NOMO-1 treated with dmso at 0.1 percent for 144 hours (cell line): ENCODE data around the gene FHAD1.

Source experiments
- DNase-seq: peaks from one replicate; lab custom pipeline; 2025; ENCODE audit not compliant: unreplicated experiment; lab: John Stamatoyannopoulos, UW

The FHAD1 gene

GRCh38 chr1:15430787-15431570 is 184.0 kb downstream of the FHAD1 start:
- DNase-seq = no peak

DNA sequence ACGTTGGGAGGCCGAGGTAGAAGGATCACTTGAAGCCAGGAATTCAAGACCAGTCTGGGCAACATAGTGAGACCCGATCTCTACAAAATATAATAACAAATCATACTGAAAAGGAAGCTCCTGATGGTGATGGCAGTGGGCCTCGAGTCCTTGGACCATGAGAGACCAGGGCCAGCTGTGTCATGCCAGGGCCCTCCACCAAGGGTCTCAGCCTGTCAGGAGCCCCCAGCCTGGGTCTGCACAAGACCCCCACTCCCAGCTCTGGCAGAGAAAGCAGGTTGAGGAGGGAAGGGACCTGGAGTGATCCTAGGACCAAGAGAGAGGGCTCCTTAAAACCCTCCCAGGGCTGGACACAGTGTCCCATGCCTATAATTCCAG is 184.5 kb downstream of the FHAD1 start:
- no peak for DNase-seq

DNA sequence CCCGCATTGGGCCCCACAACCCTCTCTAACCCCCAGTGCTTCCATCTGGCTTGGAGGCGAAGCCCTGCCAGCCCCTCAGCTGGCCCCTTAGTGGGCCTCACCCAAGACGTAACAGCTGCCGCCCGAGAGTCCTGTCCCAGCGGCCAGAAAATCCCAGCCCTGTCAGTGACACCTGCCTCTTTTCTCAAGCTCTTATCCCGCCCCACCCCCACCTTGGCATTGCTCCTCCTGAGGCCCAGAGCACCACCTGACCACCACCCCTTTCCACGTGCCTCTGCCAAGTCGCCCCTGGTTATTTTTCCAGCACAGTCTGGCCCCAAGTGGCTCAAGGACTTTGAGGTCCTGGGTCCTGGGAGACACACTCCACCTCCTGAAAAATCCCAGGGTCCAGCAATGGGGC is 185.3 kb downstream of the FHAD1 start:
- no peak for DNase-seq

- no peak for DNase-seq
Measured at GRCh38 chr1:15433471-15433870, 186.4 kb downstream of the FHAD1 start.

DNA sequence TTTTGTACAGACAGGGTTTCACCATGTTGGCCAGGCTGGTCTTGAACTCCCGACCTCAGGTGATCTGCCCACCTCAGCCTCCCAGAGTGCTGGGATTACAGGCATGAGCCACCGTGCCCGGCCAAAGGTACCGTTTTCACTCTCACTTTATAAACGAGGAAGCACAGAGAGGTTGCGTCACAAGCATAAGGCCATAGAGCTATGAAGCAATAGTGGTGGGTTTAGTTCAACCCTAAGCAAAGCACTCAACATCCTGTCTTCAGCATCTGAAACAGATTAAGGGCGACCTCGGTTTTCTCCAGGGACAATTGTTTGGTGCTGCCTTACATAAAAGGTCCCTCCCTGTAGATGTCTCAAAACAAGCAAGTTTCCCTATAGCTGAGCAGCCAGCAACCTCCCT is 187.7 kb downstream of the FHAD1 start:
- peak; percentile 83 for DNase-seq

DNA sequence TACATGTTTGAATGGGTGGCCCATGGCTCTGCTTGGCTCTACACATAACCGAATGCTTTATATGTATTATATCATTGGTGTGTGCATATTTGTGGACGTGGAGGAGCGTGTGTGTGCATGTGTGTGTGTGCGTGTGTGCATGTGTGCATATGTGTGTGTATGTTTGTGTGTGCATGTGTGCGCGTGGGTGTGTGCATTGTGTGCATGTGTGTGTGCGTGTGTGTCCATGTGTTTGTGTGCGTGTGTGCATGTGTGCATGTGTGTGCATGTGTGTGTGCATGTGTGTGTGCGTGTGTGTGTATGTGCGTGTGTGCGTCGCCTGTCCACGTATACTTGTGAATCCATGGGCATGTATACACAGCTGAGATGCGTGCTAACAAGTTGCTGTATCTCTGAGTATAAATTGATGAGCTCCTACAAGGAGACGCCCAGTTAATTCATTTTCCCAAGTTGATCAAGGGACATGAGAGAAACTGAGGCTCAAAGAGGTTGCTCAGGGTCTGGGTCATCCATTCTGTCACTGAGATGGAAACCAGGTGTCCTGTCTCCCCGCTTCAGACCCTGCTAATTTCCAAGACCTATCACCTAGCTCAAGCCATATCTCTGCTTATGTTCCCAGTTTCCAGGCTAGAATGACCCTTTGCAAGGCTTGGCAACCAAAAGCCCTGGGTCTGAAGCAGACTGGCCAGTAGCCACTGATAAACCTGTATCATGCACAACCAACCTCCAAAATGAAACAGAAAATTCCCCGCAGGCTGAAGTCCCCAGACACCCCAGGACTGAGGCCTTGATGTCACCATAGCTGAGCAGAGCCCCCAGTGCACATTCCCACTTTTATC is 188.4 kb downstream of the FHAD1 start:
- DNase-seq = no peak

DNA sequence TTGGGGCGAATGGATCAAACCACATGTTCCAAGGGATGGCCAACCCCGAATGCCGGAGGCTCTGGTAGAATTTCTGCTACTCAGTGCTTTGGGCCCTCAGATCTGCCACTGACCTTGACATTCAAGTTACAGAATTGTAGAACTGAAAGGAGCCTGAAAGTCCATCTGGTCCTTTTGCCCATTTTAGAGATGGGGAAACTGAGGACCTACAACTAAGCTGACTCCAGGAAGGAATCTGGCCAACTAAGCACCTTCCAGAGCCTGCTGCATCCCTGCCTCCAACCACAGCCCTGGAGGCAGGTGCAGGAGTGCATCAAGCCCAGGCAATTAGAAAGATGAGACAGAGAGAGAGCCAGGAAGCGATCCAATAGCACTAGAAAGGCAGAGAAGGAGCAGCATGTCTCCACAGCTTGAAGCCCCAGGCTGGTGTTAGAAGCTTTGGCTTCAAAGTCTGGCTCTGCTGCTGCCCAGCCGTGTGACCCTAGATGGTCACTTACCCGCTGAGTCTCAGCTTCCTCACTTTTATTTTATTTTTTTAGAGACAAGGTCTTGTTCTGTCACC is 189.9 kb downstream of the FHAD1 start:
- no peak for DNase-seq

DNA sequence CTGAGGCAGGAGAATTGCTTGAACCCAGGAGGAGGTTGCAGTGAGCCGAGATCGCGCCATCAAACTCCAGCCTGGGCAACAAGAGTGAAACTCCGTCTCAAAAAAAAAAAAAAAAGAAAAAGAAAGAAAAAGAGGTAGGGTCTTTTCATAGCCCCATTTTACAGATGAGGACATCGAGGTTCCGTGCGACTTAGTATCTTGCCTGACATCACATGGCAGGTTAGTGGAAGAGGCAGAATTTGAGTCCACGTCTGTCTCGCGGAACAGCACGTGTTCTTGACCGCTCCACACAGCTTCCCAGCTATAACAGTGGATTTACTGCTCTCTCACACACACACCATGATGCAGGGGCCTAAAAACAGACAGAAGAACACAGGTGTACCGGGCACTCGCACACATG is 192.3 kb downstream of the FHAD1 start:
- DNase-seq = no peak

GRCh38 chr1:15440357-15440756 is 193.3 kb downstream of the FHAD1 start:
- no peak for DNase-seq

- no peak for DNase-seq
Measured at GRCh38 chr1:15441247-15441646, 194.2 kb downstream of the FHAD1 start.

GRCh38 chr1:15442119-15442518 is 195.1 kb downstream of the FHAD1 start:
- no peak for DNase-seq

GRCh38 chr1:15442759-15443158 is 195.7 kb downstream of the FHAD1 start:
- DNase-seq = no peak

DNA sequence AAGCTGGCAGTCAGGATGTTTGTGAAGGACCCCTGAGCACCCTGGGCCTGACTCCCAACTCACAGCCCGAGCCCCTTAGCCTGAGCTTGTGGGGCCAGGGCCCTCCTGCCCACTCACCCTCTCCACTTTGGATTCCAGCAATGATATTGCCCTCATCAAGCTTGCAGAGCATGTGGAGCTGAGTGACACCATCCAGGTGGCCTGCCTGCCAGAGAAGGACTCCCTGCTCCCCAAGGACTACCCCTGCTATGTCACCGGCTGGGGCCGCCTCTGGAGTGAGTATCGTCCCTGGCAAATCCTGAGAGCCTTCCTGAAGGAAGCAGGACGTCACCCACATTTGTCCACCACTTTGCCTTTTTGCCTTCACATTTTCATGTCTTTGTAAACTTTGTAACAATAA is 196.3 kb downstream of the FHAD1 start:
- no peak for DNase-seq

DNA sequence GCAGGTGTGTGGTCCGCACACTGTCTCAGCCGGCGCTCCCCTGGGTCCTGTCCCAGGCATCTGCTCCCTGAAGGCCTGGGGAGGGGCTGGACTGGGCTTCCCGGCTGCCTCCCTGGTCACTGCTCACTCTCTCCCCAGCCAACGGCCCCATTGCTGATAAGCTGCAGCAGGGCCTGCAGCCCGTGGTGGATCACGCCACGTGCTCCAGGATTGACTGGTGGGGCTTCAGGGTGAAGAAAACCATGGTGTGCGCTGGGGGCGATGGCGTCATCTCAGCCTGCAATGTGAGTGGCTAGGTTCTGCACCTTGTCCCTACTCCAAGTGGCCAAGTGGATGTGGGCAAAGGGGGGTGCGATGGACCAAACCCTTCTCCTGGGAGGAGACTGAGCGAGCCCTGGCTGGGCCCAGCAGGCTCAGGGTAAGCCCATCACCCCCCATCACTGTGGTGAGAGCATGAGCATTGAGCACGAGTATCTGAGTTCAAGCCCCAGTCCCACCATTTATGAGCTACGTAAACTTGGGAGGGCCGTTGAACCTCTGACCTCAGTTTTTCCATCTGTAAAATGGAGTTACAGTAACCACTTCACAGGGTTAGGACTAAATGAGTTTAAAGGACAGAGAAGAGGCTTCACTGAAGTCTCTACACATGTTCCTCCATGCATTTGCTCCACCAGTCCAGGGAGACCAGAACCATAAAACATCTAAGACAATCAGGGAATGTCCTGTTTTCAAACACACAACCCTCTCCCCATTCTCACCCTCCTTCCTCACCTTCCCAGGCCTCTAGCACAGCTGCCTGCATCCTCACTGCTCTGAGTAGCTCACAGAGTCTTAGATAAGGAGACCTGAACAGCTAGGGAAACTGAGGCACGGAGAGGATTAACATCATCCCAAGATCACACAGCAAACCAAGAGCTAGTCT is 197.7 kb downstream of the FHAD1 start:
- DNase-seq = no peak

DNA sequence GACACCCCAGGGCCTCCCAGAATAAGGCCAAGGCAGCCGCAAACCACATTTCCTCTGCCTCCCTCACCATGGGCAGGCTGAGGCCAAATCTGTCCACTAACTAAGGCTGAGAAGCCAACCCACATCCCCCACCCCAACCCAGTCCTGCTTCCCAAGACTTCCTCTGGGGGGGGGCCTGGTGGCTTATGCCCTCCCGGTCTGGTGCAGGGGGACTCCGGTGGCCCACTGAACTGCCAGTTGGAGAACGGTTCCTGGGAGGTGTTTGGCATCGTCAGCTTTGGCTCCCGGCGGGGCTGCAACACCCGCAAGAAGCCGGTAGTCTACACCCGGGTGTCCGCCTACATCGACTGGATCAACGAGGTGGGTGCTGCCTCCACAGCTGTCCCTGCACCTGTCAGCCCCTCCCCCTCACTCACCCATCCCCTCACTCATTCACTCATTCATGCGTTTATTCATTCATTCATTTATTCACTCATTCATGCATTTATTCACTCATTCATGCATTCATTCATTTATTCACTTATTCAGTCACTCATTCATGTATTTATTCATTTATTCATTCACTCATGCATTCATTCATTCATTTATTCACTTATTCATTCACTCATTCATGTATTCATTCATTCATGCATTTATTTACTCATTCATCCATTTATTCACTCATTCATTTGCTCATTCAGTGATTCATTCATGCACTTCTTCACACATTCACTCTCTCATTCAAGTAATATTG is 198.5 kb downstream of the FHAD1 start:
- DNase-seq = no peak

DNA sequence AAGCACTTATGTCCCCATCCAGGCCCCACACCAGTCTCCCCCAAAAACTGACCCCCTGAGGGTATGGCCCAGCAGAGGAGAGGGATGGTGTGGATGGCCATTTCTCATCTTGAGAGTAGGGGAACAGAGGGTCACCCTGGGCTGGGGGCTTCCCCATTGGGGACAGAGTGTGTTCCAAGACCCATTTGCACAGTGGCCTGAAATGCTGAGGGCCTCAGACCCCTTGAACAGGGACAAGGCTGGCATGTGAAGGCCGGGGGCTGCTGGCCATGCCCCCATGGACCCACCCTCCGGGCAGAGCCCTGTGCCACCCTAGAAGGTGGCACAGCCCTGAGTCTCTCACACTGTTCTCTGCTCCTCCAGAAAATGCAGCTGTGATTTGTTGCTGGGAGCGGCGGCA is 199.2 kb downstream of the FHAD1 start:
- DNase-seq = no peak
